ENCODE measurements around the gene LAMB4.

LAMB4 gene

GRCh38 chr7:107996072-107996882 lies 133.9 kb downstream of the LAMB4 start:
- H3K27ac ChIP-seq = no peak overlapping the region
- H3K4me3 ChIP-seq (ENCODE audit: low read depth in 1 of 2, low read length in 1 of 2) = no peak overlapping the region
- no peaks in the 10 kb centered on the region for H3K9me3 ChIP-seq
- peaks cover under 1 to 2% of the 10 kb centered on the region in 2 experiments for H3K4me1 ChIP-seq (ENCODE audit: control insufficient read depth in 1 of 2, insufficient read depth in 1 of 2, low read depth in 1 of 2, low read length in 1 of 2)
- peaks cover 92% of the 10 kb centered on the region for H3K27me3 ChIP-seq
- TF ChIP-seq CTCF (IDR thresholded peaks at IDR 0.05) = no peak
- no peaks in the 10 kb centered on the region for H3K36me3 ChIP-seq

- Histone ChIP-seq H3K9me3 (no peaks in the 10 kb centered on the region), H3K4me3 (ENCODE audit: low read depth in 1 of 2, low read length in 1 of 2) (no peak overlapping the region), H3K4me1 (ENCODE audit: control insufficient read depth in 1 of 2, insufficient read depth in 1 of 2, low read depth in 1 of 2, low read length in 1 of 2) (no peaks in the 10 kb centered on the region), H3K27me3 (peaks cover 88% of the 10 kb centered on the region), H3K36me3 (no peaks in the 10 kb centered on the region), H3K27ac (no peak overlapping the region)
- TF ChIP-seq CTCF (IDR thresholded peaks at IDR 0.05) = no peak
Observed at GRCh38 chr7:107995184-107996071, 134.7 kb downstream of the LAMB4 start.

- no peak overlapping the region for H3K4me3 ChIP-seq (ENCODE audit: low read depth in 1 of 2, low read length in 1 of 2)
- no peaks in the 10 kb centered on the region for H3K36me3 ChIP-seq
- no peaks in the 10 kb centered on the region for H3K9me3 ChIP-seq
- TF ChIP-seq CTCF (IDR thresholded peaks at IDR 0.05) = no peak
- H3K4me1 ChIP-seq (ENCODE audit: control insufficient read depth in 1 of 2, insufficient read depth in 1 of 2, low read depth in 1 of 2, low read length in 1 of 2) = no peaks in the 10 kb centered on the region
- H3K27ac ChIP-seq = no peak overlapping the region
- peaks cover 88% of the 10 kb centered on the region for H3K27me3 ChIP-seq
Observed at GRCh38 chr7:107994421-107995030, 135.6 kb downstream of the LAMB4 start.

GRCh38 chr7:107993891-107994291 lies 136.3 kb downstream of the LAMB4 start:
- H3K27ac ChIP-seq = no peak overlapping the region

More at GRCh38 chr7:107993891-107994291, 136.3 kb downstream of the LAMB4 start:
- Histone ChIP-seq H3K27me3 (peaks cover 85% of the 10 kb centered on the region), H3K4me3 (ENCODE audit: low read depth in 1 of 2, low read length in 1 of 2) (no peak overlapping the region), H3K9me3 (no peaks in the 10 kb centered on the region), H3K36me3 (no peaks in the 10 kb centered on the region), H3K4me1 (ENCODE audit: control insufficient read depth in 1 of 2, insufficient read depth in 1 of 2, low read depth in 1 of 2, low read length in 1 of 2) (no peaks in the 10 kb centered on the region)
- no peak for TF ChIP-seq CTCF (IDR thresholded peaks at IDR 0.05)

All from neutrophil (primary cell).